CD4-positive, alpha-beta T cell treated with Interleukin-4 for 4 hours (primary cell): ENCODE results near the gene TYW5.

Experiments used
- DNase-seq: peaks from one replicate; pipeline ENCODE4 v3.0.0-alpha.2; 2020

TYW5 gene

DNA sequence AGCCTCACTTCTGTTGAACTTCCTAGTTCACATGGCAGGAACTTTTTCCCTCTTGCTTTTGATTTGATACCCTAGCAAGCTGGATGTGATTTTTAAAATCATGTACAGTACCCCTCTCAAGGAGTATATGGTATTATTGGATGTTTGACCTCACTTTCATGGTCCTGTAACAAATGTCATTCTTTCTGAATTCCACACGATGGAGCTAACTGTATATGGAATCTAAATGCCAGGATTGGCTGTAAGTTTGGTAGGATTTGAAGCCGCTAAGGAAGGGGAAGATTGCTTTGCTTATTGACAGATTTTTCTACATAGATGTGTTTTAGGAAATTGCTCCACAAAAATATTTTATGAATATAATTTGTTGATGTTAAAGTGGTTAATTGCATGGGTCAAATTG is 18.4 kb upstream of the TYW5 start:
- DNase-seq = no peak

DNA sequence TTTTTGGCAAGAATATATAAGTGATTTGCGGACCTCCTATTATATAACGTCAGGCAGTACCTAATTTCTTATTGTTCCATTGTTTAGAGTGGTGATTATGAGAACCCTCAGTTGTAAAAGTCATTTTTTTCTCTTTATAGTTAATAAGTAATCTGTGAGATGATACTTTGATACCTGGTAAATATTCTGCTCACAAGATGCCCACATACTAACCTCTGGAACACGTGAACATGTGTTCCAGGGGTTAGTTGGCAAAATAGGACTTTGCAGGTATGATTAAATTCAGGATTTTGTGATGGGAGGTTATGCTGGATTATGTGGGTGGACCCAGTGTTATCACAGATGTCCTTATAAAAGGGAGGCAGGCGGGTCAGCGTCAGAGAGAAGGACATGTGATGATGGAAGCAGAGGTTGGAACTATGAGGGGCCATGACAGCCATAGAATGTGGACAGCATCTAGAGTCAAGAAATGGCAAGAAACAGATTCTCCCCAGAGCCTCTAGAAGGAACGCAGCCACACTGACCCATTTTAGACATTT is 16.9 kb upstream of the TYW5 start:
- no peak for DNase-seq

DNA sequence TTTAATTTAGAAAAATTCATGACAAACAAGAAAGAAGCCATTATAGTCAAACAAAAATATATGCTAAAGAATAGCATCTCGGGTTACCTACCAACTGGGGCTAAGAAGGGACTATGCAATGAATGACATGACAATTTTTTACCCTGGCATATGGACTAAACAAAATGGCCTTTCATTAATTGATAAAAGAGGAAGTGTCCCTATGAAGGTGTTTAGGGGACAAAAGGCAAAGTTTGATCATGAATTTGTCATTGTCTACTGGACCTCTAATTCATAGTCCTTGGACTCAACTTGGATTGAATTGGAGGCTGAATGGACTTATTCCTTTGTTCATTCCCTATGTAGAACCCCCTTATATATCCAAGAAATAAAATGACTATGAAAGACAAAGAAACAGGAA is 12.8 kb upstream of the TYW5 start:
- no peak for DNase-seq

DNA sequence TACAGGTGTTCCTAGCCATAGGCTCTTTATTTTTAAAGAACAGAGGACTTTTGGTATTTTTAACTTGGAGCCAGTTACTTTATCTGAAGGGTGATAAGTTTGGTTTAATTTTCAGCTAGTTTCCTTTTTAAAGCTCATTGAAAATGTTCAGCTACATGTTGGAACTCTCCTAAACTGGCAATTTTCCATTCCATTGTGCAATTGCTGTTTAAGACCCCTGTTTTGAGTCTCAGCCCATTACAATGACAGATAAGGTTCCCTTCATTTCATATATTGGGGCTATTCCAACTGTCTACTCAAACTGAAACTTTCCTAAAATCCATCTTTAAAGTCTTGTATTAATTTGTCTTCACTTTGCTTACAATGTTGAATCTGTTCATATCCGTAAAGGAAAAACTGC is 11.7 kb upstream of the TYW5 start:
- no peak for DNase-seq

DNA sequence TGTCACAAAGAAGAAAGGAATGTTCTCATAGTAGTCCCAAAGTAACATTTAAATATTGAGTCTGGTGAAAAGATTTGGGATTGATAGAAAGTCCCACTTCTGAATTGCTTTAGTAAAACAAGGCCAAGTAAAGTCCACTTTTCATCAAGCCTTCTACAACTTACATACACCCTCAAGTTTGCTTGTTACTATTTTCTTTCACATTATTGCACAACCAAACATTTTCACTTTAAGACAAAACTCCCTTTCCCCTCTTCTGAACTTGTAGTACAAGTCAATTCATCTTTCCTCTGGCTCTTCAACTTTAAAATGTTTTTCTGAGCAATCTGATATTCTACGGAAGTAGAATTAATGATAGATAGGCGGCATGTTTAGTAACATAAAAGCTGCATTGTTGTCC is 11.1 kb upstream of the TYW5 start:
- DNase-seq = no peak

DNA sequence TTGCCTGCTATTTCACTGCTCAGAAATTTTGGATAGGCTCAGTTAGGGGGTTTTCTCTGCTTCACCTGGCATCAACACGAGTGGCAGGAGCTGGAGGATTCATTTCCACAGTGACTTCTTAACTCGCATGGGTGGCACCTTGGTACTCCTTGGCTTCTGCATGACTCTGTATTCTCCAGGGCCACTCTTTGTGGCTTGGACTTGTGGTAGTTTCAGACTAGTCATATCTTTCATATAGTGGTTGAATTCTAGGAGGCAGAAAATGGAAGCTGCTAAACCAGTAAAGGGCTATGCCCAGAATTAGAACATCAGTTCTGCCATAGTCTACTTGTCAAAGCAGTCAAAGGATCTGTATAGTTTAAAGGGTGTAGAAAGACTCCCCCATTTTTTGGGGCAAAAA is 6.9 kb upstream of the TYW5 start:
- DNase-seq = no peak

DNA sequence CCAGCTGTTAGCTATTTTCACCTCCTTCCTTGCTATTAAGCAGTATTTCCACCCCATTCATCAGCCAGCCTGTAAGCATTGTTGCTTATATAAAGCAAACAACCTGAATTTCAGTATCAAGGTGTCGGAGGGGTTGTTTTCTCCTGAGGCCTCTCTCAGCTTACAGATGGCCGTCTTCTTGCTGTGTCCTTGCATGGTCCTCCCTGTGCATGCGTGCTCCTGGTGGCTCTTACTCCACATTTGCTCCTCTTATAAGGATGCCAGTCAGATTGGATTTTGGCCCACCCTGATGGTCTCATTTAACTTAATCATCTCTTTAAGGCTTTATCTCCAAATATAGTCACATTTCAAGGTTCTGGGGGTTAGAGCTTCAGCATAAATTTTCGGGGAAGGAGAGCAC is 2.7 kb upstream of the TYW5 start:
- DNase-seq = no peak

DNA sequence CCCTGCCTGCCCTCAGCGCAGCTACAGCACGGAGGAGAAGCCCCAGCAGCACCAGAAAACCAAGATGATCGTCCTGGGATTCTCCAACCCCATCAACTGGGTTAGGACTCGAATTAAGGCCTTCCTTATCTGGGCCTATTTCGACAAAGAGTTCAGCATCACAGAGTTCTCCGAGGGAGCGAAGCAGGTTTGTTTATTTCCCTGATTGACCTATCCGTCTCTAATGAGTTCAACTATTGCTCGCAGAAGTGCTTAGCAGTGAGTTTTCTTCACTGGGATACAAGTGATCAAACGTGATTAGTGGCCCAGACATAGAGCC is 730 bp upstream of the TYW5 start:
- no peak for DNase-seq

DNA sequence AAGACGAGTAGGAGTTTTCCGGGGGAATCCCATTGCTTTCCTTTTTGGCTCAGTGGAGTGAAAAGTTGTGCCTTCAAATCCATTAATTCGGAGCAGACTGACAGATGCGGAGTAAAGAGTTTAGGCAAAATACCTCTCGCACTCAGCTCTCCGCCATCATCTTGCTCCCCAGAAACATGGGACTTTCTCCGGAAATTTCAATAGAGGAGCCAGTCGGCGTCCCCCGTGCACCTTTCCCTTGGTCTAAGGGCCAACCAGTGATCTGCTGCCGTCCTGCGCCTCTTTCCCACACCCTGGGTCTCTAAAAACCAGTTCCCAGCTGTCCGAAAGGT is 318 bp downstream of the TYW5 start:
- DNase-seq = no peak

DNA sequence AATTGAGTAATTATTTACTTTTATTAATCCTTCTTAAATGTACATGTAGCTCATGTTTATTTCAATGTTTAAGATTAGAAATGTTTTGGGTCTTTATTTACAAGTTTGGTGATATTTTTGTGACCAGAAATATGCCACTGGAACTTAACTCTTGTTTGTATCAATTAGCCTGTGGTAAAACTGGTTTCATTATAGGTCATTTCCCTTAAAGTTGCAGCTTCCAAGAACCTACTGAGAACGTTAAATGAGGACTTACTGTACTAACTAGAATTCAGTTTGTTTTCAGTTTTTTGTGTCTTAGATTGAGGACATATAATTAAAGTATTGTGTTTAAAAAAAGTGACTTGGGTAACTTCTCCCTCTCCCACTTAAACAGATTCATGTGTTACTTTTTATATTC is 4.3 kb downstream of the TYW5 start:
- DNase-seq = no peak

DNA sequence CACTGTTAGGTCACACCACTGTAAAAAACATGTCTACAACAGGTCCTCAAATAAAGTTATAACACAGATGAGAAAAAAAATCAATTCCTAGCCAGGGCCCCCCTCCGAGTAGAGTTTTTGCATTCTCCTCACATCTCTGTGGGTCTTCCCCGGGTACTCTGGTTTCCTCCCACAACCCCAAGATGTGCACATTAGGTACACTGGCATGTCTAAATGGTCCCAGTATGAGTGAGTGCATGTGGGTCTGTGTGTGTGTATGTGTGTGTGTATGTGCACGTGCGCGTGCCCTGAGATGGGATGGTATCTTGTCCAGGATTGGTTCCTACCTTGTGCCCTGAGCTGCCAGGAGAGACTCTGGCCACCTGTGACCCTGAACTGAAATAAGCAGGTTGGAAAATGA is 4.9 kb downstream of the TYW5 start:
- no peak for DNase-seq

DNA sequence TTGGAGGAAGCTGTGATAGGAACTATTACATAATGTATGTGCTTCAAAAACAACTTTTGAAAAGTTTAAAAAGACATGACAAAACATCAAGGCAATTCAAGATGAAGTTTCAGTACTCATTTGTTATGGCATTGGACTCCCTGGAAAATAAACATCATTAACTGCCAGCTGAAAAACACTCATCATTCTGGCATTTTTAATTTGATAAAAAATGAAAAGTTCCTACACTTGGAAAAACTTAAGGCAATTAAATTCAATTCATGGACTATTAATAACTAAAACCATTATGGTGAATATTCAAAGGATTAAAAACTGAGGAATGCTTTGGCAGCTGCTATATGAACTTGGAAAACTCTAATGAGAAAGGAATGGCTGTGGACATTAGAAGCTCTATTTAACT is 8.5 kb downstream of the TYW5 start:
- DNase-seq = no peak

DNA sequence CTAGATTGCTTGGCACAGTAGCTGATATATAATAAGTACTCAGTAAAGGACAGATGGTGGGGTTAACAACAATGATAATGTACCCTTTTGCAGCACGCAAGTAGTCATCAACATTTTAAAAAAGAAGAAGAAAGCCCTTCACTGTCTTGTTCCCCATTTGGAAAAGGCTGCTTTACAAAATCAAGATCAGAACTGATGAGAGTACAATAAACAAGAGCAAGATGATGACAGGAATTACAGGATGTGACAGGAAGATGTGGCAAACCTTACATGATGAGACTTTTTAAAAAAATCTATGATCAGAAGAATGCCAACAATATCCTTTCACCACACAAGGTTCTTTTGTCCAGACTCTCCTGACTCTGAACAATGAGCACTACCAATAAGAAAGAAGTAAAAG is 9.1 kb downstream of the TYW5 start:
- DNase-seq = no peak

DNA sequence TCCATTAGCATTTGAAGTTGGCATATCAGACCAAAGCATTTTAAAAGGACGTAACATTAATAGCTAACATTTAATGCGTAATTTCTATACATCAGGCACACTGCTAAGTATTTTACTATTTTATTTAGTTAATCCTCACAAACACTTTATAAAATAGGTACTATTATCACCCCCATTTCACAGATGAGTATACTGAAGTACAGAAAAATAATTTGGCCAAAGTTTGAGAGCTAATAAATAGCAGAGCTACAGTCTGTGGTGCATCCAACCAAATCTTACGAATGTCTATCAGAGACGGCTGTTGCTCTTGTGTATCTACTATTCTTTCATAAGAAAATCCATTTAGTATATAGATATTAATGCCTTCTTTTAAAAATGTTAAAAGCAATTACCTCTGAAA is 11.9 kb downstream of the TYW5 start:
- no peak for DNase-seq

DNA sequence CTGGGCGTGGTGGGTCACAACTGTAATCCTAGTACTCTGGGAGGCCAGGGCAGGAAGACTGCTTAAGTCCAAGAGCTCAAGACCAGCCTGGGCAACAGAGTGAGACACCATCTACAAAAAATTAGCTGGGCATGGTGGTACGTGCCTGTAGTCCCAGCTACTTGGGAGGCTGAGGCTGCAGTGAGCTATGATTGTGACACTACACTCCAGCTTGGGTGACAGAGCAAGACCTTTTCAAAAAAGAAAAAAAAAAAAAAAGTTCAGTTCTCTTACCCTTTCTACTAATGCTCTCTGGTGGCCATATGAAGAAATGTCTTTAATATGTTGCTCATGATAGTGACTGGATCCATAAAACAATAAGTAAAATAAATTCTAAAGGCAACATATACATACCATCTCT is 14.9 kb downstream of the TYW5 start:
- DNase-seq = no peak

DNA sequence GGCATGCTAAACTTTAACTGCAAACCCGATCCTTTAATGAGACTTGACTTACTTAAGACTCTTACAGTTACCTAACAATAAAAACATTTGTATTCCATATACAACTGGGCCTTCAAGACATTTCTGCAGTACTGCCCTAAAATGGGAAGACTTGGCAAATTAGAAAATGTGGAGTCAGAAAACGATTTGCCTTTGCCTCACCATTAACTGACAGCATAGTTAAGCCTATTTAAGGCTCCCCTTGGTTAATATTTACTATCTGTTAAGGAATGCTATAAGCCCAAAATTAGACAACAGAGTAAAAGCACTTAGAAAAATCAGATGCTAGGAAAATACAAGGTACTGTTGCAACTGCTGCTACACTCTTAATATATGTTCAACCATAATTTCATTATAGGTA is 18.7 kb downstream of the TYW5 start:
- DNase-seq = no peak

DNA sequence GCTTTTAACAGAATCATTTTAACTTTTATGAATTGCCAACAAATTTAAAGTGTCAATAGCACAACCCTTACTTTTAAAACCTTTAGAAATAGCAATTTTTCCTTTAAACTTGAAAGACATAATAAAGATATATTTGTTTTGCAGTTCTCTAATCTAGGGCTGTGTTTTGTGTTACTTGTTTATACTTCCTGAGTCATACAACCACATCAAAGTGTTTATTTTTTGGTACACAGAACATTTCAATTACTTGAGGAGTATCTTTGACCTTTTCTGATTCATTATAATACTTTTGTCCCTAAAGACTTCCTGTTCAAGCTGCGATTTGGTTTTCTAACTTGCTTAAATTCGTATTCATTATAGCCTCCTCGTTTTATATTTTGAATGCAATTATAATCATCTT is 21.8 kb downstream of the TYW5 start:
- no peak for DNase-seq

DNA sequence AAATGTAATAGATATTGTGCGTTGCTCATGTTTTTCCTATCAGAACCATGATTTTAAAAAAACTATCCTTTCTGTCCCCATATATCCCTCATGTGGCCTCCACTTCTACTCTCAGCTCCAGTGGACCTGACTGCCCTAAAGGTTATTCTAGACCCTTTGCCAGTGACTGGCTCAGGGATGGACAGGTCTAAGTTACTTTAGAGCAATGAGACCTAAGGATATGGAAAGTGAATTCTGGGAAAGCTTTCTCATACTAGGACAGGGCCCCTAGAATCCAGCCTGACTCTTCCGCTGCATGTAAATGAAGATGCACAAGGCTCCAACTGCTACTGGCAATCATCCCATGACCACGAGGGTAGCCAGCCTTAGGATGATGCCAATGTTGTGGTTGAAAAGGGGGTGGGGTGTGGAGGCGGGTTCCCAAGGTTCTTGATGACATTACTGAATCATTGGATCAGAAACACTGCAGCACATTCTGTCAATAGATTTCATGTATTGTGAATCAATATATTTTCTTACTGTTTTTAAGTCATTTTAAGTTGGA is 22.9 kb downstream of the TYW5 start:
- DNase-seq = no peak

DNA sequence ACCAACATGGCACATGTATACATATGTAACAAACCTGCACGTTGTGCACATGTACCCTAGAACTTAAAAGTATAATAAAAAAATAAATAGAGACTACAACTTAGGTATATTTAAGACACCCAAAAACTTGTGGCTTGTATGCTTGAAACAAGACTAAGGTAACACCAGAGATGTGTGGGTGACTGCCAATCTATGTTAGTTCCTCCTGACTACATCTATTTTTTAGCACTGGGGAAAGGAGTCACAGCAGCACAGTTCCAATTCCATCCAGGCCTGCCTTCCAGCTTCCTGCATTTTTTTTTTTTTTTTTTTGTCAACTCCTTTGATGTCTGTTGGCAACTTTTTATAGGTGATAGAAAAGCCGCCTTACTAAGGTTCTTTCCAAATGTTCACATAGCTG is 26.0 kb downstream of the TYW5 start:
- DNase-seq = no peak

DNA sequence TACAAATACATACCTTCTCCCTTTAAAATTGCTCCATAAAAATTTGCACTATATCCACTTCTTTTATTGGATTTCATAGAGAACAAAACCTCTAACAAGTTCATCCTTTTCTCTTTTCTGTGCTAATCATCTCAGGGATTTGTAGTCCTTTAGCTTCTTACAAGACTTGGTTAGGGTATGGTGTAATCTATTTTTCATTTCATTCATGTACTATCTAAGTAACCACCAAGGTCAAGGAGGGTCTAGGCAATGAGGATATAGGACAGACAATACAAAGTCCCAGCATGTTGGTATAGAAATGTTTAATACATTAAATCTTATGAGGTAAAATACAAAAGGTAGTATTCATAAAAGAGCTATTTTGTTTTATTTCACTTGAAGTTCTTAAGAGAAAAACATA is 26.7 kb downstream of the TYW5 start:
- DNase-seq = no peak

DNA sequence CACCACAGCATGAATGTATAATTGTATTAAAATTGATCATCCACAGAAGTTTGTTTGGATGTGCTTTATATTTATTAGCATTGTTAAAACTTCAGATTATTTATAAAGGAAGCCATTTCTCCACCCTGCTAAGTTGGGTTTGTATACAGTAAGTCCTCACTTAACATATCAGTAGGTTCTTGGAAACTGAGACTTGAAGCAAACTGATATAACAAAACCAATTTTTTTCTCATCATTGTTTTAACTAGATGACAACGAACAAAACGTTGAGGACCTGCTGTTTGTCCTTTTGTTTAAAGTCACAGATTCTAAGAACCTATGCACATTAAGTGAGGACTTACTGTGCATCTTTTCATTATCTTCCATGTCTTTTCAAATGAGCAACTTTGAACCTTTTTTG is 27.1 kb downstream of the TYW5 start:
- no peak for DNase-seq

DNA sequence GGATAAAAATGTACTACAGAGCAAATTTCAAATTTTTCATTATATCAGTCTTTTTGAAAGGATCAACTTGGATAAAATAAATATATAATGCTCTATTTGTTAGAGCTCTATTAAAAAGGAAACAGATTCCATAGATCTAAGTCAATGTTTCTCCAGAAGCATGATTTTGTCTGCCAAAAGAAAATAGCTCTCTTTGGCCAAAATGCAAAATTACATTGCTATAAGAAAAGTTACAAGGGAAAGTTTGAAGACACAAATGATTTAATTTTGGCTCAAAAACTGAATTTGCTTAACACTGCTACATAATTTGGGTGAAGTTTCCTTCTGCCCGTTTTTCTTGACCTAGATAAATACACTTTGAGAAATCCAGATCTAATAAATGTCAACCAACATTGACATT is 28.5 kb downstream of the TYW5 start:
- no peak for DNase-seq

DNA sequence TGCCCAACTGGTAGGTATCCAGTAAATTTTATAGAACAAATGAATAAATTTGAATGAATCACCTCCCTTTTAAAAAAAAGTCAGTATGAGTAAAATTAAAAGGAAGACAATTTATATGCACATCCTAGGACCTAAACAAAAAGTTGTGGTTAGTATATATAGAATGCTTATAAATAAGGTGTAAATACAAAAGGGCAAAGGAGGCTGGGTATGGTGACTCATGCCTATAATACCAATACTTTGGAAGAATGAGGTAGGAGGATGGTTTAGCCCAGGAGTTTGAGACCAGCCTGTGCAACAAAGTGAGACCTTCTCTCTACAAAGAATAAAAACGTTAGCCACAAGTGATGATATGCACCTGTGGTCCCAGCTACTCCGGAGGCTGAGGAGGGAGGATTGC is 31.4 kb downstream of the TYW5 start:
- no peak for DNase-seq

DNA sequence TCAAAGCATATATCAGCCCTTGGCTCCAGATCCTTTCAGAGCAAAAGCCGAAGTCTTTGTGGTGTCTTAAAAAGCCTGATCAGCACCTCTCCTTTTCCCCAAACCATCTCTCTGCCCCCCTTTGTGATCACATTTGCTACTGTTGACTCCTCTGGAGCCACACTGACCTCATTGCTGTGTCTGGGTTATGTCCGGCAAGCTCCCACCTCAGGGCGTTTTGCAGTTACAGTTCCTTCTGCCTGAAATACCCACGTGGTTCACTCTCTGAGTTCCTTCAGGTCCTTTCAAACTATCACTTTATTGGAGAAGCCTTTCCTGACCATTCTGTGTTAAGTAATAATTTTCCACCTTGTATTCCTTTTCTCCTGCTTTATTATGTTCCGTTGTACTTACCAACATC is 32.4 kb downstream of the TYW5 start:
- no peak for DNase-seq

DNA sequence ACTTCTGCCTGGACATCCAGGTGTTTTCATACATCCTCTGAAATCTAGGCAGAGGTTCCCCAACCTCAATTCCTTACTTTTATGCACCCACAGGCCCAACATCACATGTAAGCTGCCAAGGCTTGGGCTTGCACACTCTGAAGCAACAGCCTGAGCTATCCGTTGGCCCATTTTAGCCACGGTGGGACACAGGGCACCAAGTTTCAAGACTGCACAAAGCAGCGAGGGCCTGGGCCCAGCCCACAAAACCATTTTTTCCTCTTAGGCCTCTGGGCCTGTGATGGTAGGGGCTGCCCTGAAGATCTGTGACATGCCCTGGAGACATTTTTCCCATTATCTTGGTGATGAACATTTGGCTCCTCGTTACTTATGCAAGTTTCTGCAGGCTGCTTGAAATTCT is 38.3 kb downstream of the TYW5 start:
- no peak for DNase-seq

DNA sequence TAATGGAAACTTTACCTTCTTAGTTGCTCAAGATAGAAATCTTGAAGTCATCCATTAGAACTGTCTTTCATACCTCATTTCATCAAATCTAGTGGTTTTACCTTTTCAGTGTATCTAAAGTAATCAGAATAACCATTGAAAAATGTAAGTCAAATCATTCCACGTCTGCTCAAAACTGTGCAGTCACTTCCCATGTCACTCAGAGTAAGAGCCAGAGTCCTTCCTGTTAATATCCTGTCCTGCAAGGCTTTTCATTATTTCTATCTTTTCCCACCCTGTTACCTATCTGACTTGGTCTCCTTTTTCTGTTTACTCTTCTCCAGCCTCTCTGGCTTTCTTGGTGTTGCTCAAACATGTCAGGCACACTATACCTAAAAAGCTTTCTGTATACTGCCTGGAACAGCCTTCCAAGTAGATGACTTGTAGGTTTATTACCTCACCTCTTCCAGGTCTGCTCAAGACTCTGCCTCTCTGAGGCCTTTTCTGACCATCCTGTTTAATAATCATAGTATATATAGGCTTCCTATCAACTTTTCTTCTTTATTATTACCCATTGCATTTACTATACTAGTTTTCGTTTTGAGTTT is 40.8 kb downstream of the TYW5 start:
- DNase-seq = no peak
